ENCODE results near the gene LRCH1.

DNA sequence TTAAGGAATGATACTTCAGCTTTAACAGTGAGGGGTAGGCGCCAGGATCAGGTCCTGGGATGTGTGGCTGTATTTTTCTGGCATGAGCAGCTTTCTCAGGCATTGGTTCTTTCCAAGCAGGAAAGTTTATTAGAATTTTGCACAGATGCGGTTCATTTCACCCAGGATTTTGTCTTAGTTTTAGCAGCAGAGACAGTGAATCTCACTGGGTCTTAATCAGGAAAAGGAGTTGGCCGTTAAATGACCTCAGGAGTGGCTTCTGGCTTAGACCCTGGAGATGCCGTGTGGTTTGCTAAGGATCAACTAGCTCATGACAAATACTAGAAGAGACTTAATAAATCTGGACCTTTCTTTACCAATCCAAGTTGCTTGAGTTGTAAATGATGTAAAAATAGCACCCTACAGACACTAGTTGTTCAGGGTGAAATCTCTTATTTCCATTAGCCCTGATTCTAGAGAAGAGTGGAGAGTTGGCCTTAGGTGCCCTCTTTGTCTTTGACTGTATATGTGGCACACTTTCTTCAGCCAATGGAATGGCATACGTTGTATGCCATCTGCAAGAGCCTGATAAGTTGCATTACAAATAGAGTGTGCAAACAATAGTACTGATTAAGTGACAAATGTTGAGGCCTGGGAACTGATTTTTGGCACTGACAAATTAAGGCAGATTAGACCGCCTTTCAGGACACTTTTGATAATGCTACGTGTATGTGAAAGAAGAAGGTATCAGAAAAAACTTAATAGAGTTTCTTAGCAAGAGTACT is 34.0 kb downstream of the LRCH1 start:
- no peak for TF ChIP-seq EP300 (IDR thresholded peaks at IDR 0.05; ENCODE audit: borderline replicate concordance in 1 of 2, control insufficient read depth in 1 of 2, low read depth in 2 of 2, low read length in 2 of 2)
- no peak for TF ChIP-seq FOXM1 (IDR thresholded peaks at IDR 0.05; ENCODE audit: low read depth, low read length)
- no peak for TF ChIP-seq HDAC2 (IDR thresholded peaks at IDR 0.05)
- no peak for TF ChIP-seq YY1 (IDR thresholded peaks at IDR 0.05; ENCODE audit: low read depth, low read length)
- TF ChIP-seq, protein P1, sequence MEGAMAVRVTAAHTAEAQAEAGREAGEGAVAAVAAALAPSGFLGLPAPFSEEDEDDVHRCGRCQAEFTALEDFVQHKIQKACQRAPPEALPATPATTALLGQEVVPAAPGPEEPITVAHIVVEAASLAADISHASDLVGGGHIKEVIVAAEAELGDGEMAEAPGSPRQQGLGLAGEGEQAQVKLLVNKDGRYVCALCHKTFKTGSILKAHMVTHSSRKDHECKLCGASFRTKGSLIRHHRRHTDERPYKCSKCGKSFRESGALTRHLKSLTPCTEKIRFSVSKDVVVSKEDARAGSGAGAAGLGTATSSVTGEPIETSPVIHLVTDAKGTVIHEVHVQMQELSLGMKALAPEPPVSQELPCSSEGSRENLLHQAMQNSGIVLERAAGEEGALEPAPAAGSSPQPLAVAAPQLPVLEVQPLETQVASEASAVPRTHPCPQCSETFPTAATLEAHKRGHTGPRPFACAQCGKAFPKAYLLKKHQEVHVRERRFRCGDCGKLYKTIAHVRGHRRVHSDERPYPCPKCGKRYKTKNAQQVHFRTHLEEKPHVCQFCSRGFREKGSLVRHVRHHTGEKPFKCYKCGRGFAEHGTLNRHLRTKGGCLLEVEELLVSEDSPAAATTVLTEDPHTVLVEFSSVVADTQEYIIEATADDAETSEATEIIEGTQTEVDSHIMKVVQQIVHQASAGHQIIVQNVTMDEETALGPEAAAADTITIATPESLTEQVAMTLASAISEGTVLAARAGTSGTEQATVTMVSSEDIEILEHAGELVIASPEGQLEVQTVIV (IDR thresholded peaks at IDR 0.05; ENCODE audit: borderline replicate concordance, partially characterized antibody), result no peak
- TF ChIP-seq, protein P2, sequence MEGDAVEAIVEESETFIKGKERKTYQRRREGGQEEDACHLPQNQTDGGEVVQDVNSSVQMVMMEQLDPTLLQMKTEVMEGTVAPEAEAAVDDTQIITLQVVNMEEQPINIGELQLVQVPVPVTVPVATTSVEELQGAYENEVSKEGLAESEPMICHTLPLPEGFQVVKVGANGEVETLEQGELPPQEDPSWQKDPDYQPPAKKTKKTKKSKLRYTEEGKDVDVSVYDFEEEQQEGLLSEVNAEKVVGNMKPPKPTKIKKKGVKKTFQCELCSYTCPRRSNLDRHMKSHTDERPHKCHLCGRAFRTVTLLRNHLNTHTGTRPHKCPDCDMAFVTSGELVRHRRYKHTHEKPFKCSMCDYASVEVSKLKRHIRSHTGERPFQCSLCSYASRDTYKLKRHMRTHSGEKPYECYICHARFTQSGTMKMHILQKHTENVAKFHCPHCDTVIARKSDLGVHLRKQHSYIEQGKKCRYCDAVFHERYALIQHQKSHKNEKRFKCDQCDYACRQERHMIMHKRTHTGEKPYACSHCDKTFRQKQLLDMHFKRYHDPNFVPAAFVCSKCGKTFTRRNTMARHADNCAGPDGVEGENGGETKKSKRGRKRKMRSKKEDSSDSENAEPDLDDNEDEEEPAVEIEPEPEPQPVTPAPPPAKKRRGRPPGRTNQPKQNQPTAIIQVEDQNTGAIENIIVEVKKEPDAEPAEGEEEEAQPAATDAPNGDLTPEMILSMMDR (IDR thresholded peaks at IDR 0.05 in 2 of 3, conservative IDR thresholded peaks at IDR 0.05 in 1 of 3; ENCODE audit: control insufficient read depth in 2 of 3, extremely low read depth in 1 of 3, insufficient read depth in 1 of 3, low read depth in 3 of 3, low read length in 3 of 3), result no peak
- TF ChIP-seq SUZ12 (IDR thresholded peaks at IDR 0.05; ENCODE audit: unreplicated experiment), result no peak
- no peak for TF ChIP-seq CBX3 (IDR thresholded peaks at IDR 0.05; ENCODE audit: borderline replicate concordance, low read depth)

All from GM12878 (cell line).